CD8-positive, alpha-beta memory T cell (primary cell): ENCODE results near the gene SPG11. TPM values are rescaled to one million over a fixed set of nuclear protein-coding genes. Genes with fewer than 3 reads are reported as not detected.
"Not testable (repeated sequence)": the region's sequence is repeated elsewhere in the genome, so short reads cannot be mapped to it uniquely, and the experiment has no call there.

Experiments
- CTCF ChIA-PET: fragments of 350-600 bp; sonication (Branson Sonifier 250); formaldehyde crosslinking; loops from one replicate; lab custom pipeline; 2021; ENCODE audit warnings: antibody characterized with exemption; lab: Charles Lee
- POLR2A ChIA-PET: fragments of 350-600 bp; sonication (Branson Sonifier 250); formaldehyde crosslinking; loops from one replicate; lab custom pipeline; 2021; ENCODE audit warnings: antibody characterized with exemption; lab: Charles Lee
- DNase-seq, 5 donors: peaks; one replicate each; pipeline versions ENCODE4 v3.0.0 to v3.0.0-alpha.2; 2020 to 2022; ENCODE audit warnings: mixed read lengths in 1 of 5
- H3K27ac ChIP-seq: one replicate; pipeline ENCODE4 v1.7.0; 2013; ENCODE audit warnings: low read depth, mild to moderate bottlenecking, low read length, moderate library complexity
- H3K27me3 ChIP-seq: 2 replicates; pipeline ENCODE4 v1.7.0; 2013; ENCODE audit warnings: low read length, mild to moderate bottlenecking; ENCODE audit not compliant: insufficient read depth, poor library complexity, severe bottlenecking
- H3K36me3 ChIP-seq: 2 replicates; pipeline ENCODE4 v1.7.0; 2013; ENCODE audit warnings: mild to moderate bottlenecking, low read length, moderate library complexity; ENCODE audit not compliant: insufficient read depth
- H3K4me1 ChIP-seq: 2 replicates; pipeline ENCODE4 v1.7.0; 2013; ENCODE audit warnings: mild to moderate bottlenecking, low read length, moderate library complexity; ENCODE audit not compliant: insufficient read depth
- H3K4me3 ChIP-seq: 2 replicates; pipeline ENCODE4 v1.7.0; 2013; ENCODE audit warnings: mild to moderate bottlenecking, low read length
- H3K9me3 ChIP-seq: 2 replicates; pipeline ENCODE4 v1.7.0; 2013; ENCODE audit warnings: mild to moderate bottlenecking, low read length
- H3K27ac Mint-ChIP-seq, 8 donors: one replicate each; pipeline ENCODE4 v1.8.0; 2020 to 2021; ENCODE audit warnings: mixed read lengths in 8 of 8, mild to moderate bottlenecking in 6 of 8, inconsistent platforms in 3 of 8, moderate library complexity in 3 of 8
- H3K27me3 Mint-ChIP-seq, 2 donors: one replicate each; pipeline ENCODE4 v1.8.0; 2020 to 2021; ENCODE audit warnings: mixed read lengths in 2 of 2, mild to moderate bottlenecking in 1 of 2, moderate library complexity in 1 of 2
- H3K36me3 Mint-ChIP-seq, 3 donors: one replicate each; pipeline ENCODE4 v1.8.0; 2020 to 2021; ENCODE audit warnings: mixed read lengths in 3 of 3, inconsistent platforms in 1 of 3, mild to moderate bottlenecking in 1 of 3
- H3K4me1 Mint-ChIP-seq, 3 donors: one replicate each; pipeline ENCODE4 v1.8.0; 2020 to 2021; ENCODE audit warnings: mixed read lengths in 3 of 3, inconsistent platforms in 1 of 3, mild to moderate bottlenecking in 1 of 3
- H3K4me3 Mint-ChIP-seq, 7 donors: one replicate each; pipeline ENCODE4 v1.8.0; 2020 to 2021; ENCODE audit warnings: mixed read lengths in 7 of 7, mild to moderate bottlenecking in 6 of 7, moderate library complexity in 4 of 7, inconsistent platforms in 2 of 7
- H3K9me3 Mint-ChIP-seq, 5 donors: one replicate each; pipeline ENCODE4 v1.8.0; 2020 to 2022; ENCODE audit warnings: mixed read lengths in 5 of 5, mild to moderate bottlenecking in 3 of 5, moderate library complexity in 2 of 5, inconsistent platforms in 1 of 5
- polyA plus RNA-seq: library from polyadenylated mRNA; unstranded; fragments of 300-500 nt; fragmentation: Illumina TruSeq; gene quantifications from one replicate; pipeline ENCODE4 v1.2.3, GENCODE V29; 2021
- total RNA-seq, 2 experiments: library from RNA; stranded (reverse); gene quantifications; one replicate each; pipeline ENCODE4 v1.2.3, GENCODE V29; 2021

Gene SPG11
- total and polyA plus RNA-seq, 3 experiments from 2014 or later: 32.0 to 62.1 (median 60.8) TPM

- Mint-ChIP-seq H3K27ac (peak overlapping the region; percentile 16 to 82 (median 54)), H3K36me3 (peaks cover 0 to 87% (median 29%) of the 10 kb centered on the region in 3 donors), H3K4me1 (peaks cover 21 to 34% (median 30%) of the 10 kb centered on the region in 3 donors)
- H3K4me1 ChIP-seq: peaks cover 15% of the 10 kb centered on the region
- DNase-seq: peak in 2 of 5 donors; percentile 23 to 46
- CTCF ChIA-PET: interaction anchor here (1.5 kb wide), 1 partner anchor 18 kb away, joined by 3 read pairs; no protein-coding TSS in a partner anchor
- H3K27me3 ChIP-seq, H3K27ac ChIP-seq, POLR2A ChIA-PET, H3K4me3 Mint-ChIP-seq, H3K27me3 Mint-ChIP-seq, H3K4me3 ChIP-seq, H3K9me3 ChIP-seq, H3K9me3 Mint-ChIP-seq: not testable (repeated sequence)
- H3K36me3 ChIP-seq: peaks cover 42% of the 10 kb centered on the region
These were observed 102.5 kb downstream of the SPG11 start for GRCh38 chr15:44560926-44561325.

- no peak overlapping the region for H3K27ac ChIP-seq
- H3K27me3 ChIP-seq: no peaks in the 10 kb centered on the region
- Mint-ChIP-seq H3K4me3 (no peak overlapping the region), H3K36me3 (peaks cover 4 to 75% (median 21%) of the 10 kb centered on the region in 3 donors), H3K27me3 (no peaks in the 10 kb centered on the region), H3K27ac (peak overlapping the region; percentile 21 to 79 (median 50)), H3K4me1 (peaks cover 28 to 47% (median 38%) of the 10 kb centered on the region in 3 donors), H3K9me3 (no peaks in the 10 kb centered on the region)
- ChIA-PET POLR2A (interaction anchor here (1.1 kb wide), 1 partner anchor 9 kb away, joined by 9 read pairs; no protein-coding TSS in a partner anchor), CTCF (interaction anchor here (1.1 to 1.2 kb wide), 2 partner anchors 9 to 298 kb away, joined by 3 to 8 read pairs; no protein-coding TSS in a partner anchor)
- H3K9me3 ChIP-seq: no peaks in the 10 kb centered on the region
- H3K4me1 ChIP-seq: peaks cover 25% of the 10 kb centered on the region
- H3K4me3 ChIP-seq: no peak overlapping the region
- DNase-seq: no peak
- peaks cover 35% of the 10 kb centered on the region for H3K36me3 ChIP-seq
These were observed 108.3 kb downstream of the SPG11 start for GRCh38 chr15:44554934-44555723.

- no peak overlapping the region for H3K27ac ChIP-seq
- POLR2A ChIA-PET: no interaction called here
- no peaks in the 10 kb centered on the region for H3K27me3 ChIP-seq
- peaks cover 25% of the 10 kb centered on the region for H3K4me1 ChIP-seq
- H3K4me1 Mint-ChIP-seq: peaks cover 40 to 64% (median 59%) of the 10 kb centered on the region in 3 donors
- H3K36me3 Mint-ChIP-seq: peaks cover 4 to 67% (median 9%) of the 10 kb centered on the region in 3 donors
- no peaks in the 10 kb centered on the region for H3K27me3 Mint-ChIP-seq
- CTCF ChIA-PET: interaction anchor here (1.2 kb wide), 1 partner anchor 14 kb away, joined by 3 read pairs; no protein-coding TSS in a partner anchor
- DNase-seq: no peak
- no peak overlapping the region for H3K4me3 Mint-ChIP-seq
- no peaks in the 10 kb centered on the region for H3K9me3 ChIP-seq
- no peak overlapping the region for H3K4me3 ChIP-seq
- H3K27ac Mint-ChIP-seq: peak overlapping the region in 4 of 8 donors; percentile 5 to 64 (median 31)
- no peaks in the 10 kb centered on the region for H3K9me3 Mint-ChIP-seq
- peaks cover 21% of the 10 kb centered on the region for H3K36me3 ChIP-seq
These were observed 112.7 kb downstream of the SPG11 start for GRCh38 chr15:44550734-44551133.

- H3K9me3 Mint-ChIP-seq: no peaks in the 10 kb centered on the region
- peaks cover 4 to 62% (median 5%) of the 10 kb centered on the region in 3 donors for H3K36me3 Mint-ChIP-seq
- no peaks in the 10 kb centered on the region for H3K9me3 ChIP-seq
- H3K27ac ChIP-seq: no peak overlapping the region
- DNase-seq: peak in 1 of 5 donors; percentile 21
- ChIA-PET CTCF (interaction anchor here (1.2 kb wide), 1 partner anchor 15 kb away, joined by 3 read pairs; no protein-coding TSS in a partner anchor), POLR2A (no interaction called here)
- peaks cover 23% of the 10 kb centered on the region for H3K4me1 ChIP-seq
- no peaks in the 10 kb centered on the region for H3K27me3 Mint-ChIP-seq
- no peak overlapping the region for H3K4me3 ChIP-seq
- no peaks in the 10 kb centered on the region for H3K27me3 ChIP-seq
- H3K4me3 Mint-ChIP-seq: no peak overlapping the region
- H3K36me3 ChIP-seq: peaks cover 21% of the 10 kb centered on the region
- peaks cover 40 to 62% (median 59%) of the 10 kb centered on the region in 3 donors for H3K4me1 Mint-ChIP-seq
- peak overlapping the region in 5 of 8 donors; percentile 12 to 73 (median 44) for H3K27ac Mint-ChIP-seq
These were observed 113.2 kb downstream of the SPG11 start for GRCh38 chr15:44550256-44550655.

GRCh38 chr15:44549152-44549551 is 114.3 kb downstream of the SPG11 start:
- H3K27me3 Mint-ChIP-seq, H3K27ac ChIP-seq, H3K9me3 Mint-ChIP-seq, H3K4me3 Mint-ChIP-seq, CTCF ChIA-PET, H3K4me3 ChIP-seq, H3K9me3 ChIP-seq, DNase-seq, H3K27me3 ChIP-seq: not testable (repeated sequence)
- peak overlapping the region in 5 of 8 donors; percentile 24 to 56 (median 39) for H3K27ac Mint-ChIP-seq
- peaks cover 0 to 52% (median 4%) of the 10 kb centered on the region in 3 donors for H3K36me3 Mint-ChIP-seq
- Histone ChIP-seq H3K36me3 (peaks cover 13% of the 10 kb centered on the region), H3K4me1 (peaks cover 14% of the 10 kb centered on the region)
- POLR2A ChIA-PET: interaction anchor here (0.7 kb wide), 1 partner anchor 124 kb away, joined by 5 read pairs; no protein-coding TSS in a partner anchor
- H3K4me1 Mint-ChIP-seq: peaks cover 33 to 54% (median 51%) of the 10 kb centered on the region in 3 donors

- Mint-ChIP-seq H3K27me3 (no peaks in the 10 kb centered on the region), H3K4me1 (peaks cover 58 to 81% (median 77%) of the 10 kb centered on the region in 3 donors), H3K36me3 (peaks cover 5 to 53% (median 6%) of the 10 kb centered on the region in 3 donors), H3K4me3 (peak overlapping the region; percentile 9 to 59 (median 47)), H3K9me3 (no peaks in the 10 kb centered on the region), H3K27ac (peak overlapping the region; percentile 30 to 90 (median 80))
- peaks cover 3% of the 10 kb centered on the region for H3K36me3 ChIP-seq
- DNase-seq: no peak
- no peaks in the 10 kb centered on the region for H3K9me3 ChIP-seq
- no peak overlapping the region for H3K4me3 ChIP-seq
- no peaks in the 10 kb centered on the region for H3K27me3 ChIP-seq
- peaks cover 36% of the 10 kb centered on the region for H3K4me1 ChIP-seq
- ChIA-PET POLR2A (interaction anchor here (1.9 kb wide), 1 partner anchor 9 kb away, joined by 10 read pairs; the partner anchor contains the start of gene EIF3J), CTCF (interaction anchor here (0.7 to 2.0 kb wide), 5 partner anchors 9 to 33 kb away, joined by 3 to 16 read pairs (median 7); partner anchors contain the start of gene EIF3J)
- H3K27ac ChIP-seq: no peak overlapping the region
These were observed 117.3 kb downstream of the SPG11 start for GRCh38 chr15:44545913-44546802.

- H3K4me3 ChIP-seq, H3K27ac Mint-ChIP-seq, H3K27me3 ChIP-seq, H3K27ac ChIP-seq, H3K9me3 Mint-ChIP-seq, H3K27me3 Mint-ChIP-seq, H3K9me3 ChIP-seq, H3K36me3 ChIP-seq, DNase-seq: not testable (repeated sequence)
- peak overlapping the region in 1 of 7 donors; percentile 32 for H3K4me3 Mint-ChIP-seq
- CTCF ChIA-PET: interaction anchor here (2.0 kb wide), 1 partner anchor 8 kb away, joined by 16 read pairs; the partner anchor contains the start of gene EIF3J
- H3K36me3 Mint-ChIP-seq: peaks cover 3 to 54% (median 7%) of the 10 kb centered on the region in 3 donors
- peaks cover 45% of the 10 kb centered on the region for H3K4me1 ChIP-seq
- H3K4me1 Mint-ChIP-seq: peaks cover 54 to 79% (median 74%) of the 10 kb centered on the region in 3 donors
- POLR2A ChIA-PET: interaction anchor here (0.7 to 1.0 kb wide), 2 partner anchors 14 to 16 kb away, joined by 3 read pairs; no protein-coding TSS in a partner anchor
These were observed 118.7 kb downstream of the SPG11 start for GRCh38 chr15:44544745-44545144.
